RWPE2 (cell line): Measurements from ENCODE around the gene HLCS.
A peak's percentile ranks its signal among the peaks of the same experiment; 100 is the strongest.

Experiments
- ATAC-seq: fragments of 200-7000 bp; cut with Tn5 transposase; 3 replicates; pipeline ENCODE4 v1.9.1; 2021; ENCODE audit warnings: low read depth
- DNase-seq: peaks from one replicate; pipeline ENCODE4 v3.0.0-alpha.2; 2020; ENCODE audit warnings: low spot score
- H3K27ac ChIP-seq: fragments of 450-650 bp; 2 replicates; pipeline ENCODE4 v1.5.1; 2017; ENCODE audit warnings: mild to moderate bottlenecking; ENCODE audit not compliant: poor library complexity, severe bottlenecking
- H3K27me3 ChIP-seq: fragments of 250-450 bp; sonication (Bioruptor Pico); 2 replicates; pipeline ENCODE4 v1.5.1; 2021; ENCODE audit warnings: mild to moderate bottlenecking, moderate library complexity; ENCODE audit not compliant: insufficient read depth, poor library complexity, severe bottlenecking
- H3K36me3 ChIP-seq: fragments of 250-450 bp; sonication (Bioruptor Pico); 2 replicates; pipeline ENCODE4 v1.5.1; 2020; ENCODE audit warnings: low read depth, mild to moderate bottlenecking, moderate library complexity
- H3K4me1 ChIP-seq: fragments of 250-450 bp; sonication (Bioruptor Pico); 2 replicates; pipeline ENCODE4 v1.5.1; 2021; ENCODE audit warnings: mild to moderate bottlenecking, moderate library complexity; ENCODE audit not compliant: insufficient read depth, poor library complexity, severe bottlenecking
- H3K4me3 ChIP-seq: fragments of 250-450 bp; sonication (Bioruptor Pico); 2 replicates; pipeline ENCODE4 v1.5.1; 2021; ENCODE audit warnings: mild to moderate bottlenecking, moderate library complexity; ENCODE audit not compliant: severe bottlenecking
- H3K9me3 ChIP-seq: fragments of 250-450 bp; sonication (Bioruptor Pico); 2 replicates; pipeline ENCODE4 v1.5.1; 2021; ENCODE audit warnings: mild to moderate bottlenecking, moderate library complexity; ENCODE audit not compliant: severe bottlenecking
- TF ChIP-seq, protein P1 (sequence below): fragments of 450-650 bp; IDR thresholded peaks from one replicate; pipeline ENCODE4 v1.5.1; 2017; ENCODE audit warnings: mild to moderate bottlenecking, moderate library complexity; ENCODE audit not compliant: poor library complexity, severe bottlenecking

The HLCS gene

GRCh38 chr21:36966066-36966820 is at the start of gene HLCS:
HLCS (minus strand) TSS chr21:36966669; CDS start chr21:36966638, 31 bp downstream.
- no peak for DNase-seq
- Histone ChIP-seq H3K9me3 (no peaks in the 10 kb centered on the region), H3K36me3 (peaks cover 9% of the 10 kb centered on the region), H3K27me3 (no peaks in the 10 kb centered on the region), H3K27ac (peak within 1 kb of the TSS; percentile 75), H3K4me3 (peak within 1 kb of the TSS; percentile 75), H3K4me1 (peaks cover 6% of the 10 kb centered on the region)
- ATAC-seq = peak; percentile 79
- TF ChIP-seq, protein P1, sequence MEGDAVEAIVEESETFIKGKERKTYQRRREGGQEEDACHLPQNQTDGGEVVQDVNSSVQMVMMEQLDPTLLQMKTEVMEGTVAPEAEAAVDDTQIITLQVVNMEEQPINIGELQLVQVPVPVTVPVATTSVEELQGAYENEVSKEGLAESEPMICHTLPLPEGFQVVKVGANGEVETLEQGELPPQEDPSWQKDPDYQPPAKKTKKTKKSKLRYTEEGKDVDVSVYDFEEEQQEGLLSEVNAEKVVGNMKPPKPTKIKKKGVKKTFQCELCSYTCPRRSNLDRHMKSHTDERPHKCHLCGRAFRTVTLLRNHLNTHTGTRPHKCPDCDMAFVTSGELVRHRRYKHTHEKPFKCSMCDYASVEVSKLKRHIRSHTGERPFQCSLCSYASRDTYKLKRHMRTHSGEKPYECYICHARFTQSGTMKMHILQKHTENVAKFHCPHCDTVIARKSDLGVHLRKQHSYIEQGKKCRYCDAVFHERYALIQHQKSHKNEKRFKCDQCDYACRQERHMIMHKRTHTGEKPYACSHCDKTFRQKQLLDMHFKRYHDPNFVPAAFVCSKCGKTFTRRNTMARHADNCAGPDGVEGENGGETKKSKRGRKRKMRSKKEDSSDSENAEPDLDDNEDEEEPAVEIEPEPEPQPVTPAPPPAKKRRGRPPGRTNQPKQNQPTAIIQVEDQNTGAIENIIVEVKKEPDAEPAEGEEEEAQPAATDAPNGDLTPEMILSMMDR = peak; percentile 44

- Histone ChIP-seq H3K27me3 (no peaks in the 10 kb centered on the region), H3K36me3 (no peaks in the 10 kb centered on the region), H3K4me1 (no peaks in the 10 kb centered on the region), H3K4me3 (peak overlapping the region; percentile 6), H3K27ac (no peak overlapping the region), H3K9me3 (no peaks in the 10 kb centered on the region)
- peak; percentile 74 for DNase-seq
- ATAC-seq = peak; percentile 89
- TF ChIP-seq, protein P1 = peak; percentile 91
Measured at GRCh38 chr21:37009740-37010341, 43.4 kb upstream of the HLCS start.

DNA sequence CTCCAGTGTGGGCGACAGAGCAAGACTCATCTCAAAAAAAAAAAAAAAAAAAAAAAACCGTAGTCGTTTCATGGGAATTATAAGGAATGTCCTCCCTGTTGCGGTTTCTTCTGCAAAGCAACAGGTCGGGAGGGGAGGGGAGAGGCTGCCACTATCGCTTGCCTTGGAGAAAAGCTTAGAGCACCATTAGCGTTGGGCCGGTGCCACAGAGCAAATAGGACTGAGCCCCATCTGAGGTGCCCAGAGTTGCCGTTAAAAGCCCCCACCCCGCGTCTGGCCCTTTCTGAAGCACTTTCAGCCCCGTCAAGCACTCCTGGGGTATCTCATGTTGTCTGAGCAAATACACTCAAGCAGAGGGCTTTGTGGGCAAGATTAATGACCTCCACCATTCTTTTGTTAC is 42.3 kb upstream of the HLCS start:
- no peak overlapping the region for H3K27ac ChIP-seq
- H3K27me3 ChIP-seq = no peaks in the 10 kb centered on the region
- no peaks in the 10 kb centered on the region for H3K36me3 ChIP-seq
- DNase-seq (no peak), ATAC-seq (no peak)
- no peaks in the 10 kb centered on the region for H3K4me1 ChIP-seq
- TF ChIP-seq, protein P1 = no peak
- H3K9me3 ChIP-seq = no peaks in the 10 kb centered on the region
- no peak overlapping the region for H3K4me3 ChIP-seq

DNA sequence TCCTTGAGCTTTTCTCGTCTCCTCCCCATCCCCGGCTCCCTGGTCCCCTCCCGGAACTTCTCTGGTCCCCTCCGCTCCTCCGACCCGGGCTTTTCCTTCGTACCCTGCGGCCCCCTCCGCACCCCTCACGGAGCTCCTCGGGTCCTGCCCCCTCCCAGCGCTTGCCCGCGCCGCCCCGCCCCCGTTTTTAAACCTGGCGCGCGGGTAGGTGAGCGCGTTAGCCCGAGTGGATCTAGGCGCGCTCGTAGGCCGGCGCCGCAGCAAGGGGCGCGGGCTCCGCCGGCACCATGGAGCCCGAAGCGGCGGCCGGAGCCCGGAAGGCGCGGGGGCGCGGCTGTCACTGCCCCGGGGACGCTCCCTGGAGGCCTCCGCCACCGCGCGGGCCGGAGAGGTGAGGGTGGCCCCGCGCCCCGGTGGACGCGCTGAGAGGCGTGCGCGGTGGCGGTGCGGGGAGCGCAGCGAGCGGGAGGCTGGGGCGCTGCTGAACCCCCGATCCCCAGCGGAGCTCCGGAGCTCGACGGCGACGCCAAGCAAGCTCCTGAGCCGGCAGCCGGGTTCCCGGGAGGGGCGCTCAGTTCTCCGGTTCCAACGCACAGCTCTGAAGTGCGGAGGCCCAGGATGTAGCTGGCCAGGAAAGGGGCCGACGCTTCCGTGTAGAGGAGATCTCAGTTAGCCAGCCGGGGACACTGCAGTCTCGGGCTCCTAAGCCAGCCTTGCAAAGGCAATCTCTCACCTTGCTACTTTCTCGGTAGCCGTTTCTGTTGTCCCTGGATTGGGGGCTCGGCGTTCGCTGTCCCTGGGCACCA is 40.2 kb upstream of the HLCS start, which contains the start of gene RIPPLY3:
Gene RIPPLY3, plus strand, starts transcription at position 217 of the 806 bp plus-strand sequence. Its CDS starts 71 bp downstream, at position 288.
- H3K27me3 ChIP-seq = no peaks in the 10 kb centered on the region
- no peaks in the 10 kb centered on the region for H3K4me1 ChIP-seq
- no peak within 1 kb of the TSS for H3K27ac ChIP-seq
- H3K36me3 ChIP-seq = no peaks in the 10 kb centered on the region
- peak within 1 kb of the TSS; percentile 42 for H3K4me3 ChIP-seq
- no peak for DNase-seq
- TF ChIP-seq, protein P1 = no peak
- peak; percentile 62 for ATAC-seq
- H3K9me3 ChIP-seq = no peaks in the 10 kb centered on the region
